MCF 10A (cell line): ENCODE measurements around the gene RSKR. TPM values are rescaled to one million over a fixed set of nuclear protein-coding genes. Genes with fewer than 3 reads are reported as not detected.
"Not testable (repeated sequence)": the region's sequence is repeated elsewhere in the genome, so short reads cannot be mapped to it uniquely, and the experiment has no call there.

Source experiments
- BruUV-seq: library from RNA; stranded (reverse); fragments of 400-500 nt; replicated peaks from 2 replicates; lab custom pipeline; 2021; lab: Mats Ljungman, UMichigan
- CTCF ChIA-PET: fragments of 300-600 bp; sonication (Branson Sonifier 250); formaldehyde crosslinking; extraction: SDS; loops from one replicate; lab custom pipeline; 2021; ENCODE audit warnings: antibody characterized with exemption, inconsistent platforms; lab: Yijun Ruan, JAX
- POLR2A ChIA-PET: fragments of 300-600, 350-650 bp; sonication (Branson Sonifier 250); formaldehyde crosslinking; extraction: SDS; loops from one replicate; lab custom pipeline; 2020; ENCODE audit warnings: antibody characterized with exemption, inconsistent platforms; lab: Yijun Ruan, JAX
- DNase-seq: peaks from one replicate; pipeline ENCODE4 v3.0.0-alpha.2; 2018; ENCODE audit not compliant: unreplicated experiment
- H3K27ac Mint-ChIP-seq: one replicate; pipeline ENCODE4 v1.8.0; 2022; ENCODE audit warnings: mild to moderate bottlenecking, low read depth, mixed read lengths; ENCODE audit not compliant: unreplicated experiment
- H3K27me3 Mint-ChIP-seq: one replicate; pipeline ENCODE4 v1.8.0; 2022; ENCODE audit warnings: mixed read lengths; ENCODE audit not compliant: insufficient read depth, unreplicated experiment
- H3K36me3 Mint-ChIP-seq: one replicate; pipeline ENCODE4 v1.8.0; 2022; ENCODE audit warnings: mild to moderate bottlenecking, moderate library complexity, mixed read lengths; ENCODE audit not compliant: insufficient read depth, unreplicated experiment
- H3K4me1 Mint-ChIP-seq: one replicate; pipeline ENCODE4 v1.8.0; 2022; ENCODE audit warnings: mixed read lengths; ENCODE audit not compliant: insufficient read depth, unreplicated experiment
- H3K4me3 Mint-ChIP-seq: one replicate; pipeline ENCODE4 v1.8.0; 2022; ENCODE audit warnings: mild to moderate bottlenecking, moderate library complexity, mixed read lengths; ENCODE audit not compliant: unreplicated experiment
- H3K9me3 Mint-ChIP-seq: one replicate; pipeline ENCODE4 v1.8.0; 2022; ENCODE audit warnings: mixed read lengths; ENCODE audit not compliant: unreplicated experiment
- CTCF ChIP-seq: fragments of 200-600 bp; IDR thresholded peaks from one replicate; pipeline ENCODE4 v1.8.0; 2022; ENCODE audit warnings: antibody characterized with exemption, mild to moderate bottlenecking; ENCODE audit not compliant: unreplicated experiment
- intact Hi-C: fragments of 100-400 bp; cut with micrococcal nuclease; formaldehyde crosslinking; loops from 2 replicates; pipeline ENCODE4 v1.14.1; 2022
- total RNA-seq: library from RNA; stranded (reverse); gene quantifications from 2 replicates; pipeline ENCODE4 v1.2.3, GENCODE V29; 2022

RSKR gene
- total RNA-seq, 1 experiment from 2014 or later: 19.9 TPM

GRCh38 chr17:28612531-28612930 lies 1.5 kb downstream of the RSKR start:
- peaks cover 62% of the 10 kb centered on the region for H3K36me3 Mint-ChIP-seq
- intact Hi-C loops: no loop called here
- no peak overlapping the region for H3K27ac Mint-ChIP-seq
- BruUV-seq: no TSS peak
- DNase-seq: no peak
- no peak overlapping the region for H3K4me3 Mint-ChIP-seq
- no peaks in the 10 kb centered on the region for H3K4me1 Mint-ChIP-seq
- no peaks in the 10 kb centered on the region for H3K9me3 Mint-ChIP-seq
- no peaks in the 10 kb centered on the region for H3K27me3 Mint-ChIP-seq
- TF ChIP-seq CTCF: no peak
- CTCF ChIA-PET: interaction anchor here (0.6 to 2.0 kb wide), 12 partner anchors 9 to 1007 kb away, joined by 3 to 10 read pairs (median 3); partner anchors contain the start of gene SPAG5
- POLR2A ChIA-PET: interaction anchor here (0.8 to 1.0 kb wide), 2 partner anchors 13 to 36 kb away, joined by 3 to 4 read pairs; partner anchors contain the start of gene ALDOC

GRCh38 chr17:28610376-28610775 lies 3.6 kb downstream of the RSKR start:
- POLR2A ChIA-PET: interaction anchor here (1.2 to 4.5 kb wide), 5 partner anchors 9 to 33 kb away, joined by 3 to 16 read pairs (median 7); partner anchors contain the start of gene SPAG5
- Mint-ChIP-seq H3K36me3 (peaks cover 45% of the 10 kb centered on the region), H3K27me3 (no peaks in the 10 kb centered on the region), H3K27ac (no peak overlapping the region), H3K4me3 (no peak overlapping the region), H3K4me1 (no peaks in the 10 kb centered on the region), H3K9me3 (no peaks in the 10 kb centered on the region)
- BruUV-seq: no TSS peak
- CTCF ChIA-PET: interaction anchor here (0.5 to 1.7 kb wide), 6 partner anchors 10 to 61 kb away, joined by 3 to 8 read pairs (median 4); partner anchors contain the start of gene PIGS
- intact Hi-C loops: no loop called here
- DNase-seq: no peak
- no peak for TF ChIP-seq CTCF

GRCh38 chr17:28604031-28604430 lies 10.0 kb downstream of the RSKR start:
- CTCF ChIA-PET, H3K27me3 Mint-ChIP-seq, H3K9me3 Mint-ChIP-seq, DNase-seq, BruUV-seq, H3K4me1 Mint-ChIP-seq, POLR2A ChIA-PET, intact Hi-C loops, H3K27ac Mint-ChIP-seq, H3K4me3 Mint-ChIP-seq: not testable (repeated sequence)
- H3K36me3 Mint-ChIP-seq: peaks cover 20% of the 10 kb centered on the region

GRCh38 chr17:28599311-28600184 lies 14.4 kb downstream of the RSKR start:
- TF ChIP-seq CTCF: no peak
- DNase-seq: peak; percentile 78
- POLR2A ChIA-PET: interaction anchor here (0.7 to 4.4 kb wide), 20 partner anchors 8 to 305 kb away, joined by 3 to 32 read pairs (median 4); partner anchors contain the start of genes ALDOC, BLTP2, IFT20 and PIGS
- no peaks in the 10 kb centered on the region for H3K27me3 Mint-ChIP-seq
- H3K9me3 Mint-ChIP-seq: no peaks in the 10 kb centered on the region
- intact Hi-C loops: no loop called here
- CTCF ChIA-PET: interaction anchor here (0.5 to 2.7 kb wide), 2 partner anchors 13 to 719 kb away, joined by 3 to 10 read pairs; no protein-coding TSS in a partner anchor
- H3K4me1 Mint-ChIP-seq: peaks cover 21% of the 10 kb centered on the region
- peak overlapping the region; percentile 87 for H3K4me3 Mint-ChIP-seq
- H3K27ac Mint-ChIP-seq: peak overlapping the region; percentile 90
- H3K36me3 Mint-ChIP-seq: peaks cover 7% of the 10 kb centered on the region
- TSS peak; percentile 84 for BruUV-seq
